Renal cortex interstitium (tissue), 11 donors: Measurements from ENCODE around the gene GALE. TPM values are rescaled to one million over a fixed set of nuclear protein-coding genes. Genes with fewer than 3 reads are reported as not detected.
"Not testable (repeated sequence)": the region's sequence is repeated elsewhere in the genome, so short reads cannot be mapped to it uniquely, and the experiment has no call there.

Experiments used
- DNase-seq, 11 donors: peaks; one replicate each; pipeline ENCODE4 v3.0.0-alpha.2; 2013; ENCODE audit warnings: low read depth in 9 of 11, low spot score in 4 of 11; ENCODE audit errors: extremely low read depth in 1 of 11
- polyA plus RNA-seq, 3 donors: library from polyadenylated mRNA; unstranded; fragments of 120-200 nt; gene quantifications; one replicate each; pipeline ENCODE4 v1.2.1, GENCODE V29; 2013; ENCODE audit not compliant: insufficient read length in 3 of 3

The GALE gene
- polyA plus RNA-seq, 3 donors = 30.7 to 40.6 (median 39.5) TPM

DNA sequence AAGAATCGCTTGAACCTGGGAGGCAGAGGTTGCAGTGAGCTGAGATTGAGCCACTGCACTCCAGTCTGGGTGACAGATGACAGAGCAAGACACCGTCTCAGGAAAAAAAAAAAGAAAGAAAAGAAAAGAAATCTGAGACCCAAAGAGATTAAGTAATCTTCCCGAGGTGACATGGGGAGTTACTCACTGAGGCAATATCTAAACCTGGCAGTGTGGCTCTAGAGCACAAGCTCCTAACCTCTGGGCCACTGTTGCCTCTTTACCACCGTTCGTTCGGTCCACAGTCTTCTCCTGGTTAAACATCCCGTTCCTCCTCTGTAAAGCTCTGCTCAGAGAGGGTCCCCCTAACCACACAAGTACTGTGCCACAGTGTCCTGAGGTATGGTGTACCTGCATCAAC, 23.2 kb upstream of the GALE start:
- no peak for DNase-seq

DNA sequence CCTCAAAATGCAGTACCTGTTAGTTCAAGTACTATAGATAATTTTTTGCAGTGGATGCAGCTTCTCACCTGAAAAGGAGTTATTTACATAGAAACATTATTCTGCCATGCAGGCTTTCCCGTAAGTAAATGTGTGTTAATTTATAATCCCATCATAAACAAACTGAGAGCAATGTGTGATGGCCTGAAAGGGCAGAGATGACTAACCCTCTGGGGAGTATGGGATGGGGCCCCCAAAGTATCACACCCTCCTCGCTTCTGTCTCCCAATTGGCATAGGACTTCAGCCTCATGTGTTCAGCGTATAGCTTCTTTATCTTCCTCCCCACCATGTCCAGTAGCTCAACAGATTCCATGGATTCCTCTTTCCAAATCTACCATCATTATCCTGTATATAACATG, 17.1 kb upstream of the GALE start:
- no peak for DNase-seq

- DNase-seq = no peak
Measured at GRCh38 chr1:23816906-23817305, 16.4 kb upstream of the GALE start.

- no peak for DNase-seq
Measured at GRCh38 chr1:23816361-23816760, 15.8 kb upstream of the GALE start.

DNA sequence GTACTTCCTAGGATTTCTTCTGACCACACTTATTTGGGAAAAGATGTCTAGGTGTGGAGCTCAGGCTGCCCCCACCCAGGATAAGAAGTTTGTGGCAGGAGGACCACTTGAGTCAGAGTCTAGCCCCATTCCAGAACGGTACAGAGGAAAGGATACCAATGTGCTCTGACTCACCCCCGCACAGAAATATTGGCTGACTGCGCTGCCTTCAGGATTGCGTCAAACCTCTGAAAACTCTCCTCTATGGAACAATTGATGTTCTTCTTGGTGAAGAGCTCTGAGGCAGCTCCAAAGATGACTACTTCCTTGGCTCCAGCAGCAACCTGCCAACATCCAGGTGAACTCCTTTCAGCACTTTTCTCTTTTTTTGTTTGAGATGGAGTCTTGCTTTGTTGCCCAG, 13.5 kb upstream of the GALE start:
- no peak for DNase-seq

DNA sequence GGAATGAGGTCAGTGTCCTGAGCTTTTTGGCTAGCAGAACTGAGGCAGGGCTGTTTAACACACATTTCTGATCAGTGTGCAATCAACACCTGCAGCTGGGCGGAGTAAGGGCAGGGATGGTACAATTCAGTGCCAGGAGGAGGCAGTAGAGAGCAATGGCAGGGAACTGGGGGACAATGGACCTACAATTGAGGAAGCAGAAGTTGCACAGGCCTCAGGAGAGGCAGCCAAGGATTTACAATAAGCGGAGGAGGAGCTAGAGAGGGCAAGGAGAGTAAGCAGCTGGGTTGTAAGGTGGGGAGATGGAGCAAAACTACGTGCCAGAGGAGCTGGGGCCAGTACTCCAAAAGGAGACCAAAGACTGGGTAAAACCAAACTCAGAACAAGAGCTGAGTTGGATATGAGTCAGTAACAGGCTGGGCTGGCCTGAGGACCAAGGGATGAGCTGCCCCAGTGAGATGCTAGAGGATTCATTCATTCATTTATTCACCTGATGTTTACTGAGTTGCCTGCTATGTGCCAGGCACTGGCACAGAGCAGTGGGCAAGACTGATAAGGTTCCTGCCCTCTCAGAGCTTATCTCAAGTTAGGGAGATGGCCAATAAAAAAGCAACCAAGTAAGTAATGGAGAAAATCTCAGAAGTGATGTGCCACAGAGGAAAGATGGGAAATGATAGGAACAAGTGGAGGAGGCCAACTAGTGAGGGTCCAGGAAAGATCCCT, 10.4 kb upstream of the GALE start:
- DNase-seq = no peak

DNA sequence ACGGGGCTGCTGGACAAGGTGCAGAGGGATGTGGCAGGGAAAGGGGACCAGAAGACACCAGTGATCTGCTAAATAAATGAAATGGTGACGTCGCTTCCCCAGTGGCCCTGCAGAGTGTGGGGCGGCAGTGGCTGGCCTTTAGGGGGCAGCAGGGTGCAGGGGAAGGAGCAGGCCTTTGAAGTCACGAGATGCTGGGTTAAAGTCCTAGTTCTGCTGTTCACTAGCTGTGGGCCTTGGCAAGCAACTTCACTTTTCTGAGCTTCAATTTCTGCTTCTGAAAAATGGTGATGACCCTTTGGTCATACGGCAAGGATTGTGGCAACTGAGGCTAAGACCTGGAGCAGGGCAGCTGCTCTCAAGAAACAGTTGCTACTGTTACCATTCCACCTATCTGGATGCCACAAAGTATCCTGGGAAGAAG, 9.2 kb upstream of the GALE start:
- peak in 1 of 11 donors; percentile 21 for DNase-seq

GRCh38 chr1:23807453-23807852, 6.9 kb upstream of the GALE start:
- DNase-seq = no peak

DNA sequence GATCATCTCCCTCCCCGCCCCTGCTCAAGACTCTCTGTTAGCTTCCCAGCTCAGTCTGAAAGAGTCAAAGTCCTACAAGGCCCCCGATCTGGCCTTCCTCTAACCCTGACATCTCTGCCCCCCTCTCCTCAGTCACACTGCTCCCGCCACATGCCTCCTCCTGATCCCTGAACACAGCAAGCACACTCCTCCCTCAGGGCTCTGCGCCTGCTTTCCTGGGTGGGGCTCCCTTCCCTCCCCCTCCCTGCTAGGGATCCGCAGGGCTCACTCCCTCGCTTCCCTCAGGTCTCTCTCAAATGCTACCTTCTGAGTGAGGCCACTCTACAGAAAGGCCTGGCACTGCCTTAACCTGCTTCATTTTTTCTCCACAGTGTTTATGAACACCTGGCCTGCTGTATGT, 5.7 kb upstream of the GALE start:
- DNase-seq = no peak

- no peak for DNase-seq
Measured at GRCh38 chr1:23805025-23805424, 4.5 kb upstream of the GALE start.

GRCh38 chr1:23804183-23804835, 3.8 kb upstream of the GALE start:
- no peak for DNase-seq

DNA sequence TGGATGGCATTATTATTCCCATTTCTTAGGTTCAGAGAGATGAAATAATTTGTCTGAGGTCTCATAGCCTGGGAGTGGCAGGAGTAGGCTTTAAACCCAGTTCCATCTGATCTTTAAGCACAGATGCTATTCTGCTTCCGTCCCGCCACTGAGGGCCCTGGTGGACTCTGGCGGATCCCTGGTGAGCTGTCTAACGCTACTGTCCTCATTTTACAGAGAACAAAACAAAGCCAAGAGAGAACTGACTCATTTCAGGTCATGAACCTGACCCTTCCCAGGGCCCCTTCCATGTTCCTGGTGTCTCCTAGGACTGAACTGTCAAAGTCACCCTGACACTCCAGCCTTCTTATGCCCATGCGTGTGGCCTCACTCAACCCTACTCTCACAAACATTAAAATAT, 3.1 kb upstream of the GALE start:
- no peak for DNase-seq

GRCh38 chr1:23802809-23803342, 2.3 kb upstream of the GALE start:
- not testable (repeated sequence) for DNase-seq

DNA sequence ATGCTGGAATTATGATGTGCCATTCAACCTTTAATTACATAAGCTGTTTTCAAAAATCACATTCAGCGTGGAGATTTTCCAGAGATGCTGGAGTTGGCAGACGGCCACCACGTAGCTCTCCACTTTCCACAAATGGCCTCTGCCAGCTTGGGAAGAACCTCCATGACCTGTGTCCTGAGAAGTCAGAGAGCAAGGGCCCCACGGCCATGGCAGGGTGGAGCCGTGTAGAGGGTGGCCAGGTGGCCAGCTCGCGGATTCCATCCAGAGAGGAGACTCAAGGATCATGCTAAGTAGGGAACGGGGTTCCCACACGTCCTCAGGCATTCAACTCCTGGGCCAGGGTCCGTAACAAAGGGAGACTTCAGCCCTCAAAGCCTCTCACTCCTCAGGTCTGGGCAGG, 1.3 kb upstream of the GALE start:
- DNase-seq = no peak

- DNase-seq = no peak
Measured at GRCh38 chr1:23801338-23801748, 789 bp upstream of the GALE start.

DNA sequence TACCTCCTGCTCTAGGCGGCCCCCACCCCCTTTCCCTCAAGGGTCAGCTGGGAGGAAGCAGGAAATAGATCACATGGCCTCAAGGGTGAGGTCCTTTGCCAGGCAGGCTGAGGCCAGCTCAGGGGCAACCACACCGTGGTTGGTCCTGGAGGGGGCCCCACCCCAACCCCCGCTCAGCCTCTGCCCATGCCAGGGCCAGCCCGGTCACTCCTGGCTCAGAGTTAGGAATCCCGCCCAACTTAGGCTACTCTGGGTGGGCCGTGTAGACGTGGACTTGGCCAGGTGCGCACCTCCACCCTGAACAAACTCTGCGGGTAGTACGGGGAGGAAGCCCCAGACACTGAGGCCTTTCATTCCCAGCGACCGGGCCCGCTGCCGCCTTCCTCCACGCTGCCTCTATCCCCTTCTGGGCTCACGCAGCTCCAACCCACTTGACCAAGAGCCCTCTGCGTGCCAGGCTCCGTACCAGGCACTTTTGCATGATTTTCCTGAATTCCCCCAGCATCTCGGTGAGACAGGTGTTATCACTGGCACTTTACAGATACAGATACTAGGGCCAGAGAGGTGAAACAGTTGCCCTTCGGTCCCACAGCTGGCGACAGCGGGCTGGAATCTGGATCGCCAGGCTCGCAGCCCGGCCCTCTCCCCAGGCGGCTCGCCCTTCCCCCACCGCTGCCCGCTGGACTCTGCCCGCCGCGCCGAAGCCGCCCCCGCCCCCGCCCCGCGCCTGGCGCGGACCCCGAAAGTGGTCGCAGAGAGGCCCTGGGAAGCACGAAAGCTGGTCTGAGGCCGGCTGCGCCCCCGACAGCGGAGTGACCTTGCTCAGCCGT, 769 bp downstream of the GALE start:
- peak in 2 of 11 donors; percentile 14 to 50 for DNase-seq

DNA sequence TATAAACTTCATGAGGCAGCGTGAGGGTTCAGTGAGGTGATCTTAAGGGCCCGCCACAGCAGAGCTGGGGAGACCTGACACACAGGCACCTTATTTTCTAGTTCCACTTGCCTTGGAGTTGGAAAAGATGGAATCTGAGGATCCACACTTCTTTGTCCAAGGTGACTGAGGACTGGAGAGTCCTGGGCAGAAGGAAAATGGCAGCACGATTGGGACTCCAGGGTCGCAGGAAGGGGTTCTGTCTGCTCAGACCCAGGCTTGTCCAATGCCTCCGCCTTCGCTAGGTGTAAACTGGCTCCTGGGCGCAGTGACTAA, 1.3 kb downstream of the GALE start:
- no peak for DNase-seq

GRCh38 chr1:23798662-23799142, 1.9 kb downstream of the GALE start:
- DNase-seq = no peak

- DNase-seq = no peak
Measured at GRCh38 chr1:23797478-23798448, 2.8 kb downstream of the GALE start.
